ENCODE results near the gene TRIM38. TPM values are rescaled to one million over a fixed set of nuclear protein-coding genes. Genes with fewer than 3 reads are reported as not detected.

Gene TRIM38
- total and polyA plus RNA-seq, 2 of the 13 experiments (the other 11 are each of a cell fraction or from before 2014, with no cell fraction given), result 2.5 to 3.1 TPM

GRCh38 chr6:26033085-26033940, 70.7 kb downstream of the TRIM38 start (continued):
- TF ChIP-seq, protein P1, sequence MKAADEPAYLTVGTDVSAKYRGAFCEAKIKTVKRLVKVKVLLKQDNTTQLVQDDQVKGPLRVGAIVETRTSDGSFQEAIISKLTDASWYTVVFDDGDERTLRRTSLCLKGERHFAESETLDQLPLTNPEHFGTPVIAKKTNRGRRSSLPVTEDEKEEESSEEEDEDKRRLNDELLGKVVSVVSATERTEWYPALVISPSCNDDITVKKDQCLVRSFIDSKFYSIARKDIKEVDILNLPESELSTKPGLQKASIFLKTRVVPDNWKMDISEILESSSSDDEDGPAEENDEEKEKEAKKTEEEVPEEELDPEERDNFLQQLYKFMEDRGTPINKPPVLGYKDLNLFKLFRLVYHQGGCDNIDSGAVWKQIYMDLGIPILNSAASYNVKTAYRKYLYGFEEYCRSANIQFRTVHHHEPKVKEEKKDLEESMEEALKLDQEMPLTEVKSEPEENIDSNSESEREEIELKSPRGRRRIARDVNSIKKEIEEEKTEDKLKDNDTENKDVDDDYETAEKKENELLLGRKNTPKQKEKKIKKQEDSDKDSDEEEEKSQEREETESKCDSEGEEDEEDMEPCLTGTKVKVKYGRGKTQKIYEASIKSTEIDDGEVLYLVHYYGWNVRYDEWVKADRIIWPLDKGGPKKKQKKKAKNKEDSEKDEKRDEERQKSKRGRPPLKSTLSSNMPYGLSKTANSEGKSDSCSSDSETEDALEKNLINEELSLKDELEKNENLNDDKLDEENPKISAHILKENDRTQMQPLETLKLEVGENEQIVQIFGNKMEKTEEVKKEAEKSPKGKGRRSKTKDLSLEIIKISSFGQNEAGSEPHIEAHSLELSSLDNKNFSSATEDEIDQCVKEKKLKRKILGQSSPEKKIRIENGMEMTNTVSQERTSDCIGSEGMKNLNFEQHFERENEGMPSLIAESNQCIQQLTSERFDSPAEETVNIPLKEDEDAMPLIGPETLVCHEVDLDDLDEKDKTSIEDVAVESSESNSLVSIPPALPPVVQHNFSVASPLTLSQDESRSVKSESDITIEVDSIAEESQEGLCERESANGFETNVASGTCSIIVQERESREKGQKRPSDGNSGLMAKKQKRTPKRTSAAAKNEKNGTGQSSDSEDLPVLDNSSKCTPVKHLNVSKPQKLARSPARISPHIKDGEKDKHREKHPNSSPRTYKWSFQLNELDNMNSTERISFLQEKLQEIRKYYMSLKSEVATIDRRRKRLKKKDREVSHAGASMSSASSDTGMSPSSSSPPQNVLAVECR (CRISPR knock-in tag; IDR thresholded peaks at IDR 0.05; ENCODE audit: borderline replicate concordance), result peak; percentile 90
- TF ChIP-seq ZNF44 (CRISPR knock-in tag; IDR thresholded peaks at IDR 0.05) (no peak), ISL2 (CRISPR knock-in tag; IDR thresholded peaks at IDR 0.05) (peak; percentile 51; the same call in 1 of the 2 replicates), RFX5 (IDR thresholded peaks at IDR 0.05; ENCODE audit: low read depth, low read length) (0 out of 2 replicates have a peak, but pooled peaks have one; percentile 8), XRCC5 (optimal IDR thresholded peaks at IDR 0.05; ENCODE audit: low read length) (no peak), KAT8 (CRISPR knock-in tag; IDR thresholded peaks at IDR 0.05) (peak; percentile 47), ZNF260 (CRISPR knock-in tag; IDR thresholded peaks at IDR 0.05; ENCODE audit: borderline replicate concordance, low read depth) (no peak), PHB2 (IDR thresholded peaks at IDR 0.05; ENCODE audit: partially characterized antibody) (no peak), ATRX (CRISPR knock-in tag; IDR thresholded peaks at IDR 0.05; ENCODE audit: borderline replicate concordance) (no peak), KIAA2018 (CRISPR knock-in tag; IDR thresholded peaks at IDR 0.05; ENCODE audit: borderline replicate concordance) (no peak), SAP130 (CRISPR knock-in tag; IDR thresholded peaks at IDR 0.05; ENCODE audit: low read depth) (peak; percentile 88)
- TF ChIP-seq, protein P2, sequence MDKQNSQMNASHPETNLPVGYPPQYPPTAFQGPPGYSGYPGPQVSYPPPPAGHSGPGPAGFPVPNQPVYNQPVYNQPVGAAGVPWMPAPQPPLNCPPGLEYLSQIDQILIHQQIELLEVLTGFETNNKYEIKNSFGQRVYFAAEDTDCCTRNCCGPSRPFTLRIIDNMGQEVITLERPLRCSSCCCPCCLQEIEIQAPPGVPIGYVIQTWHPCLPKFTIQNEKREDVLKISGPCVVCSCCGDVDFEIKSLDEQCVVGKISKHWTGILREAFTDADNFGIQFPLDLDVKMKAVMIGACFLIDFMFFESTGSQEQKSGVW (CRISPR knock-in tag; IDR thresholded peaks at IDR 0.05; ENCODE audit: borderline replicate concordance), result no peak
- TF ChIP-seq, protein P3, sequence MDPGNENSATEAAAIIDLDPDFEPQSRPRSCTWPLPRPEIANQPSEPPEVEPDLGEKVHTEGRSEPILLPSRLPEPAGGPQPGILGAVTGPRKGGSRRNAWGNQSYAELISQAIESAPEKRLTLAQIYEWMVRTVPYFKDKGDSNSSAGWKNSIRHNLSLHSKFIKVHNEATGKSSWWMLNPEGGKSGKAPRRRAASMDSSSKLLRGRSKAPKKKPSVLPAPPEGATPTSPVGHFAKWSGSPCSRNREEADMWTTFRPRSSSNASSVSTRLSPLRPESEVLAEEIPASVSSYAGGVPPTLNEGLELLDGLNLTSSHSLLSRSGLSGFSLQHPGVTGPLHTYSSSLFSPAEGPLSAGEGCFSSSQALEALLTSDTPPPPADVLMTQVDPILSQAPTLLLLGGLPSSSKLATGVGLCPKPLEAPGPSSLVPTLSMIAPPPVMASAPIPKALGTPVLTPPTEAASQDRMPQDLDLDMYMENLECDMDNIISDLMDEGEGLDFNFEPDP (CRISPR knock-in tag; conservative IDR thresholded peaks at IDR 0.05), result 0 out of 2 replicates have a peak, but pooled peaks have one; percentile 12
